UCSD-AML1 (cell line): ENCODE results near the gene TJP3.
"Not testable (repeated sequence)": the region's sequence is repeated elsewhere in the genome, so short reads cannot be mapped to it uniquely, and the experiment has no call there.

Experiments used
- DNase-seq: peaks from one replicate; lab custom pipeline; 2025; ENCODE audit not compliant: unreplicated experiment; lab: John Stamatoyannopoulos, UW

TJP3 gene

GRCh38 chr19:3740431-3740830 is 32.2 kb downstream of the TJP3 start:
- DNase-seq, result no peak

- no peak for DNase-seq
These were observed 35.3 kb downstream of the TJP3 start for GRCh38 chr19:3743486-3743885.

- no peak for DNase-seq
These were observed 37.3 kb downstream of the TJP3 start for GRCh38 chr19:3745363-3746045.

GRCh38 chr19:3746371-3747056 is 38.3 kb downstream of the TJP3 start:
- DNase-seq, result no peak

DNA sequence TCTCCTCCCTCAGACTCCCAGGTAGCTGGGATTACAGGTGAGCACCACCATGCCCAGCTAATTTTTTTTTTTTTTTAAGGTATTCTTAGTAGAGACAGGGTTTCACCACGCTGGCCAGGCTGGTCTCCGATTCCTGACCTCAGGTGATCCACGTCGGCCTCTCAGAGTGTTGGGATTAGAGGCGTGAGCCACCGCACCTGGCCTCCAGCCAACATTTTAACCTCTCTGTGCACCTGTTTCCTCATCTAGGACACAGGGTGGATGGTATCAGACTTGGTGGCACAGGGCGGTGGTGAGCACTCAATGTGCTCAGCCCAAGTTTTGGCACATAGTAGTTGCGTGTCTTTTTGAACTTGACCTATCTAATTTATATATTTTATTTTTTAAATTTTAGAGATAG is 40.8 kb downstream of the TJP3 start:
- DNase-seq, result no peak

- DNase-seq, result no peak
These were observed 42.0 kb downstream of the TJP3 start for GRCh38 chr19:3750211-3750610.

DNA sequence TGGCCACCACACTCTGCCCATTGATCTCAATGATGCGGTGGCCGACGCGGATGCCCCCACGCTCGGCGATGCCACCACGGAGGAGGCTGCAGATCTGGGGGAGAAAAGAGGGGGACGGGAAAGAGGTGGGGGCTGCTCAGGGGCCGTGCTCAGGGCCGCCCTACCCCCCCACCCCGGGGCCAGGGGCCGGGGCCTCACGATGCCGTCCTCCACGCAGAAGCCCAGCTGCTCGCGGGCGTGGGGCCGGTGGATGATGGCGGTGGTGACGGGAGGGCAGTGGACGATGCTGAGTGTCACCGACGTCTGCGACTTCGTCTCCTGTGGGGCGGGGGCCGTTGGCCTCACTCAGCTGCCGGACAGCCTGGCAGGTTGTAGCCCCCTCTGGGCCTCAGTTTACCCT is 43.1 kb downstream of the TJP3 start:
- no peak for DNase-seq

DNA sequence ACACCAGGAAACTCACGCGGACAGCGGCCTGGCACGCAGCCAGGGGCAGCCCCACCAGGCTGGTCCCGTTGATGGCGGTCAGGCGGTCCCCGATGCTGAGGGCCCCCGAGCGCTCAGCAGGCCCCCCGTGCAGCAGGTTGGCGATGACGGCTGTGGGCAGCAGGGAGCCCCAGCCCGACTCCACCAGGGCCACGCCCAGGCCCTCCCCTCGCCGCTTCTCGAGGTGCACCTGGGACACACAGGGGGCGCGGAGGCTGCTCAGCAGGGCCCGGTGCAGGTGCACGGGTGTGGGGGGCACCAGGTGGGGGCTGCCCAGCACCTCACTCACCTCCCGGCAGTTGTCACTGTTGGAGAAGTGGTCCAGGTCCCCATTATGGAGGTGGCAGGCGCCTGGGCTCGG is 44.3 kb downstream of the TJP3 start:
- DNase-seq, result no peak

DNA sequence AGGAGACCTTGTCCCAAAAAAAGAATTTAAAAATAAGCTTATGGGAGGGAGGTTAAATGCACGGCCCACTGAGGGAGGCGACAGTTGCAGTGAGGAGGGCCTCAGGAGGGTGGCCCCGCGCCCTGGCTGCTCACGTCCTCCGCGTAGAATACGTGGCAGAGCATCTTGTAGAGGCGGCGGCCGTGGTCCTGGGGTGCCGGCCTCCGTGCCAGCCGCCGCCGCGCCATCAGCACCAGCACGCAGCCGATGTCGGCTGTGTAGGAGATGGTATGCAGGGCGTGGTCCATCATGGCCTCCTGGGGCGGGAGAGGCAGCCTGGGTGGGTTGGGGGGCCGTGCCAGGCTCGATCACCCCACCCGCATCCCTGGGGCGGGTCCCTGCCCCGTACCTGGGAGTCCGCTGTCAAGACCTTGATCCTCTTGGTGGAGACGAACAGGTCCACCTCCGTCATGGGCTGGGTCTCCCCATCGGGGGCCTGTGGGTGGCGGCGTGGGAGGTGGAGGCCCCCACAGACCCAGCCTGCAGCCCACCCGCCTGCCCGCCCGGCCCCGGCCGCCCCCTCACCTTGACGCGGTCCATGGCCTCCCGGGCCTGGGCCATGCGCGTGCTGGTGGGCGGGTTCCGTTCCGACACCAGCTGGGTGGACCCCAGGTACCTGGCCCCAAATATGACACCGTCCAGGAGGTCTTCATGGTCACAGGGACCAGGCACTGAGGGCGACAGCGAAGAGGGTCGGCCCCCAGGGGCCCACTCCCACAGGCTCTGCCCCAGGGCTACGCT is 45.6 kb downstream of the TJP3 start:
- DNase-seq, result no peak

DNA sequence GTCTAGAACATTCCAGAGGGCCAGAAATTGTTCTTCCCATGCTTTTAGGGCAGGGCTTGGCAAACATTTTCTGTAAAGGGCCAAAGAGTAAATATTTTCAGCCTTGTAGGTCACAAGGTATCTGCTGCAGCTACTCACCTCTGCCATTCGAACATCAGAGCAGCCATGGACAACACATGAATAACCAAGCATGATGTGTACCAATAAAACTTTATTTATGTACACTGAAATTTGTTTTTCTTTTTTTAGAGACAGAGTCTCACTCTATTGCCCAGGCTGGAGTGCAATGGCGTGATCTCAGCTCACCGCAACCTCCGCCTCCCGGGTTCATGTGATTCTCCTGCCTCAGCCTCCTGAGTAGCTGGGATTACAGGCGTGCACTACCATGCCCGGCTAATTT is 49.5 kb downstream of the TJP3 start:
- DNase-seq, result not testable (repeated sequence)

DNA sequence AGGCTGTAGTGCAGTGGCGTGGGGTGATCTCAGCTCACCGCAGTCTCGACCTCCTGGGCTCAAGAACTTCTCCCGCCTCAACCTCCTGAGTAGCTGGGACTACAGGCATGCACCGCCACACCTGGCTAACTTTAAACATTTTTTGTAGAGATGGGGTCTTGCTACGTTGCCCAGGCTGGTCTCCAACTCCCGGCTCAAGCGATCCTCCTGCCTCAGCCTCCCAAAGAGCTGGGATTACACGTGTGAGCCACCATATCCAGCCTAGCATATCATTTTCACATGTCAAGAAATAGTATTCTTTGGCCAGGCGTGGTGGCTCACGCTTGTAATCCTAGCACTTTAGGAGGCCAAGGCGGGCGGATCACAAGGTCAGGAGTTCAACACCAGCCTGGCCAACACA is 50.1 kb downstream of the TJP3 start:
- not testable (repeated sequence) for DNase-seq

- no peak for DNase-seq
These were observed 51.5 kb downstream of the TJP3 start for GRCh38 chr19:3759482-3760254.

GRCh38 chr19:3760871-3761361 is 52.7 kb downstream of the TJP3 start:
- no peak for DNase-seq

- peak; percentile 96 for DNase-seq
These were observed 53.4 kb downstream of the TJP3 start, which contains the start of gene APBA3 for GRCh38 chr19:3761382-3762129. Gene APBA3, minus strand, starts transcription at chr19:3761692. Its CDS starts 1,428 bp downstream, at chr19:3760264.

DNA sequence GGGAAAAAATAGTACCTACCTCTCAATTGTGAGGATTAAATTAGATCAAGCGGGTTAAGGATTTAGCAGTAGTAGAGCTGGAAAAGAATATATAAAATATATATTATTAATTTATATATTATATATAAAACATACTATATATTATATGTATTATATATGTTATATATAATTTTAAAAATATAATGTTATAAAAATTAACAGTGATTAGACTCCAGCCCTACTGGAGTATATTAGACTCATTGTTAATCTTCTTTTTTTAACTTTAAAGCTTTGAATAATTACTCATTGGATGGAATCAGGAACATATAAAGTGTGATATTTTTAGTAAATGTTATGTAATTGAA is 53.9 kb downstream of the TJP3 start:
- no peak for DNase-seq

GRCh38 chr19:3762501-3763459 is 54.6 kb downstream of the TJP3 start, which contains the start of gene MRPL54:
Gene MRPL54, plus strand, starts transcription at chr19:3762682. Its CDS starts 19 bp downstream, at chr19:3762701.
- peak; percentile 100 for DNase-seq

- DNase-seq, result no peak
These were observed 56.9 kb downstream of the TJP3 start for GRCh38 chr19:3765121-3765520.

DNA sequence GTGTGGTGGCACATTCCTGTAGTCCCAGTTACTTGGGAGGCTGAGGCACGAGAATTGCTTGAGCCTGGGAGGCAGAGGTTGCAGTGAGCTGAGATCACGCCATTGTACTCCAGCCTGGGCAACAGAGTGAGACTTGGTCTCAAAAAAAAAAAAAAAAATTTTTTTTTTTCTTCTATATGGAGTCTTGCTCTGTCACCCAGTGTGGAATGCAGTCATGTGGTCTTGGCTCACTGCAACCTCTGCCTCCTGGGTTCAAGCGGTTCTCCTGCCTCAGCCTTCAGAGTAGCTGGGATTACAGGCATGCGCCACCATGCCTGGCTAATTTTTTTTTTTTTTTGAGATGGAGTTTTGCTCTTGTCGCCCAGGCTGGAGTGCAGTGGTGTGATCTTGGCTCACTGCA is 57.6 kb downstream of the TJP3 start:
- not testable (repeated sequence) for DNase-seq

GRCh38 chr19:3766520-3766919 is 58.3 kb downstream of the TJP3 start:
- peak; percentile 26 for DNase-seq
